Right atrium auricular region (tissue), 2 donors: ENCODE measurements around the gene DHRS13. TPM values are rescaled to one million over a fixed set of nuclear protein-coding genes. Genes with fewer than 3 reads are reported as not detected.
A peak's percentile ranks its signal among the peaks of the same experiment; 100 is the strongest.

Experiments
- DNase-seq: peaks from one replicate; pipeline ENCODE4 v3.0.0-alpha.2; 2019; ENCODE audit warnings: low spot score
- H3K27ac ChIP-seq, 2 donors: fragments of 200-600 bp; sonication (generic); 1 replicate in 1 of 2; 2 replicates in 1 of 2; pipeline ENCODE4 v1.5.1; 2016 to 2019
- H3K27me3 ChIP-seq, 2 donors: fragments of 200-600 bp; sonication (generic); one replicate each; pipeline versions ENCODE4 v1.5.1 to v1.6.0; 2017 to 2019
- H3K36me3 ChIP-seq: fragments of 200-600 bp; sonication (generic); one replicate; pipeline ENCODE4 v1.5.1; 2016
- H3K4me1 ChIP-seq, 2 donors: fragments of 200-600 bp; sonication (generic); one replicate each; pipeline versions ENCODE4 v1.5.1 to v1.6.0; 2017 to 2019
- H3K4me3 ChIP-seq, 2 donors: fragments of 200-600 bp; sonication (generic); 1 replicate in 1 of 2; 2 replicates in 1 of 2; pipeline ENCODE4 v1.5.1; 2017 to 2019; ENCODE audit warnings: mild to moderate bottlenecking in 1 of 2, moderate library complexity in 1 of 2
- H3K9me3 ChIP-seq, 2 donors: fragments of 200-600 bp; sonication (generic); one replicate each; pipeline ENCODE4 v1.5.1; 2019
- total RNA-seq, 2 donors: library from RNA; depleted of rRNA; stranded (reverse); fragments of >200 nt; gene quantifications; one replicate each; pipeline ENCODE4 v1.1.0, GENCODE V29; 2016
- TF ChIP-seq, protein P1 (sequence below), 2 donors: fragments of 200-600 bp; sonication (generic); IDR thresholded peaks; one replicate each; pipeline ENCODE4 v1.5.1; 2019; ENCODE audit warnings: antibody characterized with exemption in 2 of 2

The DHRS13 gene
- total RNA-seq, 2 donors from 2014 or later: 2.5 to 3.9 TPM

DNA sequence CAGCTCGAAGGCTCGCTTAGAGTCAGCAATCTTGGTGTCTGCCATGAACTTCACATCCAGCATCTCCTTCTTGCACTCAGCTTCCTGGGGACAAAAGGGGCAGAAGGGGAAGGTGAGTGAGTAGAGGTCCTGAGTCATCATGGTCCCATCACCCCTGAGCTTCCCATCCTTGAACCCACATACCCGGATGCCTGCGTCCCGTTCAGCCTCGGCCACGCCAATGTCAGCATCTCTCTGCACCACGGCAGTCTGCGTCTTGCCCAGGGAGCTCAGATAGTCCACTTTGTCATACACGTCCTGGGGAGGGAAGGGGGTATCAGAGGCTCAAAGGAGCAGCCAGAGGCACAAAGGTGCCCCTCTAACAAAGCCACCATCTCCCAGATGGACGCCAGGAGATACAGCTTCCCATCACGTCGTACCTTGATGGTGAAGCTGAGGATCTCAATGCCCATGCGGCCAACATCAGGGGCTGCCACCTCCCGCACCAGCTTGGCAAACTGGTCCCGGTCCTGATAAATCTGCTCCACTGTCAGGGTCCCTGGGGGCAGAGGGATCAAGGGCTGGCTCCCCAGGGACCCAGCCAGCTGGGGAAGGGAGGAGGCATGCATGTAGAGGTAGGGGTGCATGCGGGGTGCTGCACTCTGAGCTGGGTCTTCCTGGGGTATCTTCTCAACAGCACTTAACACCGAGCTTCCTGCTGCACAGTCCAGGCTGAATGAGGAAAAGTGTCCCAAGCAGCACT lies 20.6 kb downstream of the DHRS13 start:
- TF ChIP-seq, protein P1, sequence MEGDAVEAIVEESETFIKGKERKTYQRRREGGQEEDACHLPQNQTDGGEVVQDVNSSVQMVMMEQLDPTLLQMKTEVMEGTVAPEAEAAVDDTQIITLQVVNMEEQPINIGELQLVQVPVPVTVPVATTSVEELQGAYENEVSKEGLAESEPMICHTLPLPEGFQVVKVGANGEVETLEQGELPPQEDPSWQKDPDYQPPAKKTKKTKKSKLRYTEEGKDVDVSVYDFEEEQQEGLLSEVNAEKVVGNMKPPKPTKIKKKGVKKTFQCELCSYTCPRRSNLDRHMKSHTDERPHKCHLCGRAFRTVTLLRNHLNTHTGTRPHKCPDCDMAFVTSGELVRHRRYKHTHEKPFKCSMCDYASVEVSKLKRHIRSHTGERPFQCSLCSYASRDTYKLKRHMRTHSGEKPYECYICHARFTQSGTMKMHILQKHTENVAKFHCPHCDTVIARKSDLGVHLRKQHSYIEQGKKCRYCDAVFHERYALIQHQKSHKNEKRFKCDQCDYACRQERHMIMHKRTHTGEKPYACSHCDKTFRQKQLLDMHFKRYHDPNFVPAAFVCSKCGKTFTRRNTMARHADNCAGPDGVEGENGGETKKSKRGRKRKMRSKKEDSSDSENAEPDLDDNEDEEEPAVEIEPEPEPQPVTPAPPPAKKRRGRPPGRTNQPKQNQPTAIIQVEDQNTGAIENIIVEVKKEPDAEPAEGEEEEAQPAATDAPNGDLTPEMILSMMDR (IDR thresholded peaks at IDR 0.05): no peak
- H3K27ac ChIP-seq: no peak overlapping the region
- H3K36me3 ChIP-seq: peaks cover 69% of the 10 kb centered on the region
- no peaks in the 10 kb centered on the region for H3K27me3 ChIP-seq
- no peaks in the 10 kb centered on the region for H3K9me3 ChIP-seq
- H3K4me1 ChIP-seq: no peaks in the 10 kb centered on the region
- H3K4me3 ChIP-seq: no peak overlapping the region
- DNase-seq: no peak

- DNase-seq: no peak
- H3K27ac ChIP-seq: no peak overlapping the region
- TF ChIP-seq, protein P1 (IDR thresholded peaks at IDR 0.05): no peak
- peaks cover 69% of the 10 kb centered on the region for H3K36me3 ChIP-seq
- no peaks in the 10 kb centered on the region for H3K9me3 ChIP-seq
- no peaks in the 10 kb centered on the region for H3K4me1 ChIP-seq
- no peak overlapping the region for H3K4me3 ChIP-seq
- no peaks in the 10 kb centered on the region for H3K27me3 ChIP-seq
Measured at GRCh38 chr17:28881533-28882056, 21.3 kb downstream of the DHRS13 start.

GRCh38 chr17:28880572-28880945 lies 22.3 kb downstream of the DHRS13 start:
- TF ChIP-seq, protein P1 (IDR thresholded peaks at IDR 0.05): no peak
- H3K36me3 ChIP-seq: peaks cover 69% of the 10 kb centered on the region
- no peaks in the 10 kb centered on the region for H3K4me1 ChIP-seq
- no peaks in the 10 kb centered on the region for H3K27me3 ChIP-seq
- no peak overlapping the region for H3K4me3 ChIP-seq
- no peaks in the 10 kb centered on the region for H3K9me3 ChIP-seq
- DNase-seq: no peak
- H3K27ac ChIP-seq: no peak overlapping the region

DNA sequence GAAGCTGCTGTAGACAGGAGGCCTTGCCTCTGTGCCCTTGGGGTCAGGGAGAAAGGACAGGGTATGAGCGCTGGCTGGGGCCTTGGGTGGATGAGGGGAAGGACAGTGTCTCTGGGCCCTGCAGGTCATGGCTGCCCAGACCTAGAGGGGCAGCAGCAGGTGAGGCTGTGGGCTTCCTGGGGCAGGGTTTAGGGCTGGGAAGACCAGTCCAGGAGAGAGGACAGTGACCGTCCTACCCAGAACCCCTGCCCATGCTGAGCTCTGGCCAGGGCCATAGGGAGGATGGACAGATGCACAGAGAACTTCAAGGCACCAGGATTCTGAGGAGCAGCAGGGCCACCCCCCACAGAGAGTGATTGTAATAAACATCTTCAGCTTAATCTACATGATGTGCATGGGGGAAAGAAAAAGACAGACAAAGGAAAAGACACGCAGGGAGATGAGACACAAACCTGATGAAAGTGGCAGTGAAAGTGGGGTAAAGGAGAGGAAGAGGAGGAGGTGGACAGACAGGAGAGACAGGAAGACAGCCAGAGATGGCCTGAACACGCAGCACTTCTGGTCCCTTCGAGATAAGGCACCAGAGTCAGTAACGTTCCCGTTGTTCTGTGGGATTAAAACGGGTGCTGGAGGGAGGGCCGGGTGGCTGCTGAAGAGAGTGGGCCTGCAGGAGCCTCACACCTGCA lies 22.9 kb downstream of the DHRS13 start:
- H3K36me3 ChIP-seq: peaks cover 64% of the 10 kb centered on the region
- DNase-seq: no peak
- TF ChIP-seq, protein P1 (IDR thresholded peaks at IDR 0.05): no peak
- no peaks in the 10 kb centered on the region for H3K9me3 ChIP-seq
- no peak overlapping the region for H3K27ac ChIP-seq
- H3K4me3 ChIP-seq: no peak overlapping the region
- no peaks in the 10 kb centered on the region for H3K4me1 ChIP-seq
- no peaks in the 10 kb centered on the region for H3K27me3 ChIP-seq

- TF ChIP-seq, protein P1 (IDR thresholded peaks at IDR 0.05): peak in 1 of 2 donors; percentile 13
- Histone ChIP-seq H3K27me3 (no peaks in the 10 kb centered on the region), H3K36me3 (peaks cover 53% of the 10 kb centered on the region), H3K27ac (no peak overlapping the region), H3K4me1 (no peaks in the 10 kb centered on the region), H3K4me3 (no peak overlapping the region), H3K9me3 (no peaks in the 10 kb centered on the region)
- no peak for DNase-seq
Measured at GRCh38 chr17:28878981-28879380, 23.9 kb downstream of the DHRS13 start.
